HG03108 (cell line): Measurements from ENCODE around the gene ALDH3A1.

Source experiments
- ATAC-seq: cut with Tn5 transposase; IDR thresholded peaks from one replicate; pipeline ENCODE4 v1.9.1; 2021; ENCODE audit warnings: moderate library complexity; ENCODE audit not compliant: unreplicated experiment

Gene ALDH3A1

DNA sequence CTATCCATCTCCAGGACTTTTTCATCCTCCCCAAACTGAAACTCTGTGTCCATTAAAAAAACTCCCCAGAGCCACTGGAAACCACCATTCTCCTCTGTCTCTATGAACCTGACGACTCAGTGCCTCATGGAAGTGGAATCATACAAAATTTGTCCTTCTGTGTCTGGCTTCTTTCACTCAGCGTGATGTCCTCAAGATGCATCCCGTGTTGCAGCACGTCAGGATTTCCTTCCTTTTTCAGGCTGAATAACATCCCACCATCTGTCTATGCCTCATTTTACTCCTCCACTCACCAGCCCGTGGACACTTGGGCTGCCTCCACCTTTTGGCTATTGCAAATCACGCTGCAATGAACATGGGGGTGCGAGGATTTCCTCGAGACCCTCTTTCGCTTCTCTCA, 12.6 kb upstream of the ALDH3A1 start:
- ATAC-seq: no peak

DNA sequence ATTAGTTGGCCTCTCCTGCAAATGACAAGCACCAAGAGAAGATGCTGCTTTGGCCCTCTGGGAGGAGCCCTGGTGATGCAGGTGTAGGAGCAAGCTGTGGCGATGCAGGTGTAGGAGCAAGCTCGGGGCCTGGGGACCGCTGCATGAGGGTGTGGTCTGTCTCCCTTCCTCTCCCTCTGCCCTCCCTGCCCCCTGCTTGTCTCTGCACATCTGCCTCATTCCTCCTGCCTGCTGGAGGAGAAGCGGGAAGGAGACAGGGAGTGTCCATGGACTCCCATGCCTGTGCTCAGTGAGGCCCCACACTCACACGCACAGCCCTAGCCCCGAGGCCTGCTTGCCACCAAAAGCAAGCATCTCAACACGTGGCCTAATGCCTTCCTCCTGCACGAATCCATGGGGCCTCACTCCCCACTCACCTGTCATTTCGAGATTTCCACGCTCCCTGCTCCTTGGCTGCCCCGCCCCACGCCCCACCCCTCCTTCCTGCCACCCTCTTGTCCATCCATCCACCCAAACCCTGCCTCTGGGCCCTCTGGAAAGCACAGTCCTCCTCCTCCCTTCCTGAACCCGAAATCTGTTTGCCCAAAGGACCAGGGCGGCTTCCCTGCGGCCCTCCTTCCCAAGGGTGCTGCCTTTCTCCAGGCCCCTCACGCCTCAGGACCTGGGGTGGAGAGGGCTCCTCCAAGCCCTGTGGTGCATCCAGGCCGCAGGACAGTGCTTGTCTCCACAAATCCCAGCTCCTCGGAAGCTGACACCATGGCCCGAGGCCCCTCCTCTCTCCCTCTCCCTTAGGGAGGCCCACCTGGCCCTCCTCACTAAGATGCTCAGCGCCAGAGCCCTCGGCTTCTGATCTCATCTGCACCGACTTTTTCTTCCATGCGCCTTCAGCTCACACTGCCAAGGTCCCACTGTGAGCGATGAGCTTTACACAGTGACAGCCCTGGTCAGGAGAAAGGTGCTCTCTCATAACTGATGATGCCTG, 11.8 kb upstream of the ALDH3A1 start:
- ATAC-seq: no peak

DNA sequence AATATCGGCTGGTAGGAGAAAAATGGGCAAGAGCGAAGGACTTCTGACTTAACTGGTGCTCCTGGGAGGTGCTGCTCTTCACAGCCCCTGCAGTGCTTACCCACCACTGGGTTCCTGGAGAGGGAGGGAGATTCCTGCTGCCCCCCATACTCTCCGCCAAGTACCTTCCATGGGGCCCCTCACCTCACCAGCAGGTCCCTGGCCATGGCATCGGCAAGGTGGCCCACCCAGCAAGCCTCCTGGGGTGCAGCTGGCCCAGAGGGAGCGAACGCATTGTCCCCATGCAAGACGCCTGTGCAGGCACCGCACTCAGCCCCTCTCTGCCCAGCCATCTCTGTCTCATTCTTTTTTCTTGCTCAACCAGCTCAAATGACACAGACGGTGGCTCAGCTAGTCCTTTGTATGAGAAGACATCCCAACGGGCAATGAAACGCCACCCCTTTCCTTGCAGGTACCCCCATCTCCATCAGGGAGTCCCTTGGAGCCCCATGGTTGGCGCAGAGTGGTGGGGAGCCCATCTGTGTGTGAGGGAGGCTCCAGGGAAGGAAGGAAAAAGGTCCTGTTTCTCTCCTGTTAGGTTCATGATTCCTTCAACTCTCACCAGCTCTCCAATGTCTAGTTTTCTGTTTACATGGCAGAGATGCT, 9.6 kb upstream of the ALDH3A1 start:
- no peak for ATAC-seq

DNA sequence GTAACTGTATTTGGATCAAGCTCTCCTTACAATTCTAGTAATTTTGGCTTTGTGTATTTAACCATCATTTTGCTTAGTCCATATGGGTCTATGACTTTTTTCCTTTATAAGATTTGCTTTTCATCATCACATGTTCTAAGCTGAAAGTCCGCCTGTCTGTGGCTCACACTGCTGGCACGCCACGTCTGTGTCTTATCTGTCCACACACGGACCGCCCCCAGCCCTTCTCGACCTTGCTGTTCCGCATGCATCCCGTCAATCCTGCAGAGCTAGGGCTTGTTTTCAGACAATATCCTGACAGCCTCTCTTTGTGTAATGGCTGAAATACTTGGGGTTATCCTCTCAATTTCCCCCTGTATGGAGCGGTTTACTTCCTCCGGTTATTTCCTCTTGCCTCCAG, 8.4 kb upstream of the ALDH3A1 start:
- ATAC-seq: no peak

DNA sequence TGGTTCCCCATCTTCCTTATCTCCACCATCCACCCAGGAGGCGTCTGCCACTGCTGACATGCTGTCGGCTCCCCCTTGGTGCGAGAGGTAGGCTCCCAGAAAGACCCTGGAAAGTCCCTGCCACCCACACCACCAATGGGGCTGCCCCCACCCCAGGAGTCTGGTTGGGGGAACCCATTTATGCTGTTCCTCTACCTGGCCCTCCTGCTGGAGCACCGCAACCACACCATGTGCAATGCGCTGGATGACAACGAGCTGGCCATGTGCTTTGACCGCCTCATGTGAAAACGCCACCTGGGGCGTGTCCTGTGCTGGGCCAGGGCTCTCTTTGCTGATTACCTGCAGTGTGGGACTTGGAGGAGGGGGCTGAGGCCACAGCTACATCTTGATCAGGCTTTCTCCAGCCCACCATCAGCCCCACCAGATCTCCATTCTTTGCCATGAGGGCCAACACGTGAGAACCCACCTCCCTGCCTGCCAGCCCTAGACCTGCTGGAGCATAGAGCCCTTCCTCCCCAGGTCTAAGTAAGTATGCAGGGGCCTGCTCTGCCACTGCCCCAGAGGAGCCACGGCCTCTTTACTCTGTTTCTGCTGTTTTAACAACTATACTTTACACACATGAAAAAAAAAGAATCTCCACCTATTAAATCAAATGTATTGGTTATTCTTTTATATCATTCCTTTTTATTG, 7.9 kb upstream of the ALDH3A1 start:
- peak; percentile 39 for ATAC-seq

DNA sequence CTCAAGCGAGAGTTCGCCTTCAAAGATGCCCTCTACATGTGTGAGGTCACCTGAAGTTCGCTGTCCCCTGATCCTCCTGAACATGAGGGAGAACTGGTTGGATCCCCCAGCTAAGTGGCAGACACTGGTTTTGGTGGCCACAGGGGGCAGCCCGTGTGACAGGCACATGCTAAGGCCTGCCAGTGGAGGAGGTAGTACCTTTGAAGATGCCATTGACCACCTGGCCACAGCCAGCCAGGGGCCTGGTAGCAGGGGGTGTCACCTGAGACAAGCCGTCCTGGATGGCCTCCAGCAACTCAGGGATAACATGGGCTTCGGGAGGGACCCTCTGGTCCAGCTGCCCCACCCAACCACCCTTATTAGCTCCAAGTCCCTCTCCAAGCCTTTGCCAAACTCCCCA, 7.3 kb upstream of the ALDH3A1 start:
- no peak for ATAC-seq

DNA sequence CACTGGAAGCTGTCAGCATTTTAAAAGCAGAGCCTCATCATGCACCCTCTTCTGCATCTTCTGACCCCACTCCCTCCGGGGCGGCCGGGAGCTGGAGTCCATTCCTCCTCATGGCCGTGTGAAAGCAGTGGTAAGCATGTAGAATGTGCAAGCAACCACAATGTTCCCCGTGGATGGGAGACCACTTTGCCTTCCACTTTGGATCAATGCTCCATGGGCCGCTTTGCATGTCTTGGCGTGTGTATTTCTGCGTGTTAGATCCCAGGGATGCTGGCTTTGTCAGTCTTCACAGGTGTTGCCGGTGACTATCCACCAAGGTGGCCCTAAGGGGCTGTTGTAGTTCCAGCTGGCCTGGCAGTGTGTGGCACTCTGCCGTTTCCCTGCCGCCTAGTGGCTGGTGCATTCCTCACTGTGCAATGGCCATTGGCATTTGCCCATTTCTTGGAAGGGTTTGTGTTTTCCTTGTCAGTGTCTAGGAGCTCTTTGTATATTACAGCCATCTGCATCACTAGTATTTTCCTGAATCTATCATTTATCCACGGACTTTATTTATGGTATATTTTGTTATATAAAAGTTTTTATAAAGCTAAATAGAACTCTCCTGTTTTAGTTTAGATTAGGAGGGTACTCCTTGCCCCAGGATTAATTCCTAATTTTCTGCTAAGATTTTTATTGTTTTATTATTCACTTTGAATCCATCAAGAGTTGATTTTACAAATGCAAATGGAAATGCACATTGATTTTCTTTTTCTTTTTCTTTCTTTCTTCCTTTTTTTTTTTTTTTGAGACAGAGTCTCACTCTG, 5.8 kb upstream of the ALDH3A1 start:
- ATAC-seq: no peak

DNA sequence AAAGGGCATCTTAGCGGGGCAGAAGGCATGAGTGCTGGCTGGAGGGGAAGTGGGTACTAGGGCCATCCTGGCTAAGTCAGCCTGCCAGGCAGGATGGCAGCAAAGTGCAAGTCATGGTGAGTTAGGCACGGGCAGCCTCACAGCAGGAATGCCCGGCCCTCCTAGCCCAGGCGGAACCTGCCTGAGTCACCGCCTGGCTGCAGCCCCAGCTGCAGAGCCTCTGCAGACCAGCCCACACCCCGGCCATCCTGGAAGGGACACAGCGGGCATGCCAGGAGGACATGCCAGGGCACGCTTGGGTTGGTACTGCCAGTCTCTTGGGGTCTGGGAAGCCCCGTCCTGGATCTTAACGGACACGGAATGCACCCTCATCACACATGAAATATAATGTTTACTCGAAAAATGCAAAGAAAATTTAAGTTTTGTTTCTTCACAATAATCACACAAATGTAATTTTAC, 5.0 kb upstream of the ALDH3A1 start:
- no peak for ATAC-seq

DNA sequence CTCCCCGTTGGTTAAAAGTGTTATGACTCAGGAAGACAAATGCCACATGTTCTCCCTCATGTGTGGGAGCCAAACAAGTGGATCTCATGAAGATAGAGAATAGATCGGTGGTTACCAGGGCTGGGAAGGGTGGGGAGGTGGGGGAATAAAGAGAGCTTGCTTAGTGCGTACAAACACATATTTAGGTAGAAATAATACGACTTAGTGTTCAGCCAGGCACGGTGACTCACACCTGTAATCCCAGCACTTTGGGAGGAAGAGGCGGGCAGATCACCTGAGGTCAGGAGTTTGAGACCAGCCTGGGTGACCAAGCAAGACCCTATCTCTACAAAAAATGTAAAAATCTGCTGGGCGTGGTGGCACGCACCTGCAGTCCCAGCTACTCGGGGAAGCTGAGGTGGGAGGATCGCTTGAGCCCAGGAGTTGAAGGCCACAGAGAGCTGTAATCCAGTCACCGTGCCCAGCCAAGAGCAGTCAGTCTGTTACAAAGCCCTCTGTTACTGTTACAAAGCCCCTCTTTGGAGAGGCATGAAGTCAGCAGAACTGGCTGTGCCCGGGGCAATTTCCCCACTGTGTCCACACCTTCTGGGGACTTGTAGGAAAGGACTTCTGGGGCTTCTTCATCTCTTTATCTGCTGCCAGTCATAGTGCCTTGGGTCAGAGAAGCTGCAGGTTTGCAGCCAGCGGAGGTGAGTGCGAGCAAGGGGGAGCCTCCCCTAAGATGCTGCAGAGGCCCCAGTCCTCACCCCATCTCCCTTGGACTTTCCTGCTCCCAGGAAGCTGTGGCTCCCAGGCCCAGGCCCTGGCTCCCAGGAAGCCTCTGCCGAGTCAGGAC, 4.3 kb upstream of the ALDH3A1 start:
- no peak for ATAC-seq

DNA sequence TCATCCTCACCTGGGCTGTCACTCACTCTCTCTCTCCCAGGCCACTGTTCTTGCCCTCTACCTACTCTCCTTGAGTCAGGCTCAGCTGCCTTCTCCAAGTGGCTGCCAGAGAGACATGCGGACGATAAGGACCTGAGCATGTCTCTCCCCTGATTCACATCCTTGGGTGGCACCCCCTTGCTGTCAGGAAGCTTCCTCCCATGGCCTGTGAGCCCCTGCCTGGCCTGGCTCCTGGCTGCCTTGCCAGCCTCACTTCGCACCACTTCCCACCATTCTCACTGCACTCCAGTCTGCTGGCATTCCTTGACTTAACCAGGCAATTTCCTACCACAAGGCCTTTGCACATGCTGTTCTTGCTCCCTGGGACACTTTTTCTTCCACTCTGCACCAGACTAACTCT, 2.7 kb upstream of the ALDH3A1 start:
- no peak for ATAC-seq

DNA sequence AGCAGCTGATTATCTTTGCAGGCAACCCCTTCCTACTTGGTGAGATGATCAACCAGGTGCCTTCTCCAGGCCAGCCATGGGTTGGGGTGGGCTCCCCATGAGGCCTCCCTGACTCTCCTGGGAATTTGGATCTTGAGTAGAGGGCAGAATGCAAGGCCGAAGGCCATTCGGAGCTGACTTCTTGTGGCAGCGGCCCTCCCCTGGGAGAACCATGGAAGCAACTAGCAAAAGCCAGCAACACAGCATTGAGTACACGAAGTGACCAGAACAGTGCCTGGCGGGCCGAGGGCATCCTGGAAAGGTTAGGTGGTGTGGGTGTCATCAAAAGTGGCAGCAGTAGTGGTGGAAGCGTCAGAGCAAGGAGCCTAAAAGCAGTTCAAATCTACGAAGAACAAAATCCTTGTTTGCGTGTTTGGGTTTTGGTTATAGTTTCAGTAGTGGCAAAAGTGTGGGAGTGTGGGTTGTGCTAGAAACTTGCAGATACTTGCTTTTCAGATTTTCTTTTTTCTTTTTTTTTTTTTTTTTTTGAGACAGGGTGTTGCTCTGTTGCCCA, 2.0 kb upstream of the ALDH3A1 start:
- ATAC-seq: no peak

DNA sequence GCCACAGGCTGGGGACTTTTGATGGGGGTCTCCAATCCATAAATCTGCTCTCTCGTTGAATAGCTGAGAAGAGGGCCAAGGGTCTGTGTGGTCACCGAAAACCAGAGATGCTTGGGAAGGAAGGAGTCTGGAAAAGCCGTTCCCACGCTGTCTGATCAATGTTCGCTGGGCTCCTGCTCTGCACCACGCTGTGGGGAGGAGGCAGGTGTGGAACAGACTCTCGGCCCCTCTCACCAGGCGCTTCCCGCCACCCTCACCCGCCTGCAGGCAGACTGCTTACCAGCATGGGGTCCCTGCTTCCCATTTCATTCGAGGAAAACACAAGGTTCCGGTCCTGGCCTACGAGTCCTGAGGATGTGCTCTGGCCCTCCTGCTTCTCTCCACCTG, 702 bp upstream of the ALDH3A1 start:
- ATAC-seq: no peak

DNA sequence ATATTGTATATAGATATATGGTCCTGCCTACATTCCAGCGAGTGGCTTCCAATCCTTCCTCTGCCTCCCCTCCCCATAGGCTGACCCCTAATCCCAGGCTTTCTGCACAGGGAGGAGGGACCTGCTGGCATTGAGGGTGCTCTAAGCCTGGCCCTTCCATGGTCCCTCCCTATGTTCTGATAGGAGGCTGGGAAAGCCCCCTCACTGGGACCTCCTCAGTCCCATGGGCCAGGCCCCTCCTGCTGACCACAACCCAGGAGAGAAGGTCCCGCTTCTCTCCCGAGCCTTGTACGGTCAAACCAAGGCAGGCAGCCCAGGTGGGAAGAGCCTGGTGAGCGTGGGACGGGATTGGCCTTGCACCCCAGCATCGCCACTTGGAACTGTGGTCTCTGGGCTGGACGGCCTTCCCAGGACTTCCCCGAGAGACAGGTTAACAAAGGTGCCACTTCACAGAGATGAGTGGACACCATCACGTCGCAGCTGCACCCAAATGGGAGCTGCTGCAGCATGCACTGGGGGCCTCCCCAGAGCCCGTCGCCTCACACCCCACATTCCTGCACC, 859 bp downstream of the ALDH3A1 start:
- no peak for ATAC-seq

DNA sequence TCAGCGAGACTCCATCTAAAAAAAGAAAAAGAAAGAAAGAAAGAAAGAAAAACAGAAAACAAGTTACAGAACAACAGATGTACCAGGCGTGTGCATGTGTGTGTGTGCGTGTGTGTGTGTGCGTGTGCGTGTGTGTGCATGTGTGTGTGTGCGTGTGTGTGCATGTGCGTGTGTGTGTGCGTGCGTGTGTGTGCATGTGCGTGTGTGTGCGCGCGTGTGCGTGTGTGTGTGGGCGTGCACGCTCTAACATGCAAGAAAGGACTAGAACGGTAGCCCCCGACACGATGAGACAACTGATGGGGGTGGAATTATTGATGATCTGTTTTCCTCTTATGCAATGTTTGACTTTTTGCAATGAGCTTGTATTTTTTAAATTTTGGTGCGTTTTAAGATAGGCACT, 1.6 kb downstream of the ALDH3A1 start:
- no peak for ATAC-seq

DNA sequence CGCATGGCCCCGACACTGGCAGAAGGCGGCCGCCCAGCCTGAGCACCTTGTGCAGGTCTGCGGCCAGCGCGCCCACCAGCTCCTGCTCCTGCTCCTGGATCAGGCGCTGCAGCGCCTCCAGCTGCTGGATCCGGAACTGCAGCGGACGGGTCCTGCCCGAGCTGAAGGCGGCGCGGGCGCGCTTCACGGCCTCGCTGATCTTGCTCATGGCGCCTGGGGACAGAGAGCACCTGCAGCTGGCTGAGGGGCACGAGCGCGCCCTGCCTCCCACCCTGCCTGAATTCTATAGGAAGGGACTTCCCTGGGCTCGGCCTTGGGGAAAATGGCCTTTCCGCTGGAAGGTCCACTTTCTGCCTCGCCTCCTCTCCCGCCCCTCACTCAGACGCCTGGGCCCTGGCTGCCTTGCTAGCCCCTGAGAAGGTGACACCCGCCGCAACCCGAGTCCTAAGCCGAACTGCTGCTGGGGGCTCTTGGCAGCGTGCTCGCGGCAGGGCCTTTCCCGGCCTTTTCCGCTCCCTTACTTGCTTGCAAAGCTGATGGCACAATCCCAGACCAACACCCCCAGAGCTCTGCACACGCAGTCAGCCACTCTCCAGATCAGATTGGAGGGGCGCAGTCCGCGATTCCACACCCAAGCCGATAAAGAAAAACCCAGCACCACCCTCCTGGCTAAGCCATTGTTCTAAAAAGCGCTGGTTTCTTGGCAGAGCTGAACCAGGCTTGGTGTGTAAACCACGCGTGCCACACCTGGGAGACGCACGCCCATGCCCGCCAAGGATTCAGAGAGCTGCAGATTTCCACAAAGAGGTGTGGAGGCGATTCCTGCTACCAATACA, 3.0 kb downstream of the ALDH3A1 start:
- no peak for ATAC-seq

DNA sequence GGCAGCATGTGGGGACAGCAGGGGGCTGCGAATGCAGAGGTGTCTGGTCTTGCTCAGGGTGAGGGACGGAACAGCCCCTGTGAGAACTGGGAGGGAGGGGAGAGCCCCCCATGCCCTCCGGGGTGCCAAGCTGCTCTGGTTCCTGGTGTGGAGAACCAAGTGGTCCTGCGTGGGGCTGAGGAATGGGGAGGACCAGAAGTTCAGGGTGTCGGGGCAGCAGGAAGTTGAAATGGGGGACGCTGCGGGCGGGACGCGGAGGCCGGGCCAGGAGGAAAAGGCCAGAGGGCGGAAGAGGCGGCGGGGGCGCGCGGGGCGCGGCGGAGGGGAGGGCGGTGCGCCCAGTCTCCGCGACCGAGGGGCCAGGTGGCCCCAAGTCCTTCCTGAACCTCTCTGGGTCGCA, 3.6 kb downstream of the ALDH3A1 start:
- no peak for ATAC-seq

DNA sequence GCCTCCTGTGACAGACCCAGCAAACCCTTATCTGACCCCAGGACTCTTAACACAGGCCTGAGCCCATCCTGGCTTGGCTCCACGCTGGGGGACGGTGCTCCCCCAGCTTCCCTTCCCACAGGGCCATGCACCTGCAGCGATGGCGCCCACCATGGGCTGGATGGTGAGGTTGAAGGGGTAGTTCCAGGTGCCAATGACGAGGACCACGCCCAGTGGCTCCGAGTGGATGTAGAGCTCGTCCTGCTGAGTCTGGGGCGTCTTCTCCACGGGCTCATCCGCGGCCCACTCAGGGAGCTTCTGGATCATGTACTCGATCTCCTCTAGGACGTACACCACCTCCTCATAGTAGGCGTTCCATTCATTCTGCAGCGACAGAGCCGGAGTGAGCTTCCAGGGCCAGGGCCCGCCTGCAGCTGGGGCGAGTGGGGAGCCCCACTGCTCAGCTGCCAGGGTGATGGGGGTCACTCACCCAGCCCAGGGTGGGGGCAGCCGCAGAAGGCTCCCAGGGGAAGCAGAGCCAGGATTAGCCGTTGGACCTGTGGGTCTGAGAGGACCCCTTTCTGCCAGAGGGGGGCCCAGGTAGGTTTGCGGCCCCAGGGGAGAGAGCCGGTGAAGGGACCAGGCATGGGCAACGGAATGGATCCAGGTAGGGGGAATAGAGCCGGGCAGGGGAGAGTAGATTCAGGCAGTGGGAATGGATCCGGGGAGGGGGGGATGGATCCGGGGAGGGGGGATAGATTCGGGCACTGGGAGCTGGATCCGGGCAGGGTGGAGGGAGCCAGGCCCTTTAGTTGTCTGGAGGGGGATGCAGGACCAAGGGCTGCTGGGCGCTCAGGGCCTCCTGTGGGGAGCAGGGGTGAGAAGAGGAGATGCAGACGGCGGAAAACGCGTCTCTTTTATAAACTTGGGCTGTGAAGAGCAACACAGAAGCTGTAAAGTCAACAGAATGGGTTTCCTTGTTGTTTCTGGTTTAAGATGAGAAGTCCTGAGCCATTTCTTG, 4.7 kb downstream of the ALDH3A1 start:
- no peak for ATAC-seq
